GM19463 (cell line): ENCODE results near the gene SYN1.
"Not testable (repeated sequence)": the region's sequence is repeated elsewhere in the genome, so short reads cannot be mapped to it uniquely, and the experiment has no call there.

ENCODE experiments used
- ATAC-seq: cut with Tn5 transposase; IDR thresholded peaks from one replicate; pipeline ENCODE4 v1.9.1; 2021; ENCODE audit warnings: mild to moderate bottlenecking, moderate library complexity; ENCODE audit not compliant: unreplicated experiment

SYN1 gene

DNA sequence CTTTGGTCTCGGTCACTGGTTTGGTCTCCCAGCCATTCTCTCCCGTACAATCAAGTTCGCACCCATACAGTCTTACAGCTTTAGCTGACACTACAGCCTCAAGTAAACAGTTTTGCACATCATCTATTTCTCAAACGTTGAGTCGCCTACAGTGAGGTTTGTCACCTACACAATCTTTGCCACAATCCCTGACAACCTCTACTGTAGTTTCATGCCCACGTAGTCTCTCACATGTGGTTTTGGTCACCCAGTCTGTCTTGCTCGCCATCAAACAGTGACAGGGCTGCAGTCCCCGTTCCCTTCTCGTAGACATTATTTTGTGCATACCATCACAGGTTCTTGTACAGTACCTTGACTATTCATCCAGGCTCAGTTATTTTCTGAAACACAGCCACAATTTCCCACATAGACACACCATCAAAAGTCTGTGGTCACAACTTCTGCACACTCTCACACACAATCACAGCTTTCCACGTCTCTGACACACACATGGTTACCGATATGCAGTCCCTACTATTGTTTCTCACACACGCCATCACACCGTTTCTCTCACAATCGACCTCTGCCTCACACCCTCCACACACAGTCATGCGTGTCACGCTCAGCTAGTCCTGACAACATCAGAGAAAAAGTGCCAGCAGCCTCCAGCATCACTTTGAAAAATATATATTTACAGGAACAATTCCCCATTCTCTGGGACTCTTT lies 15.4 kb upstream of the SYN1 start:
- no peak for ATAC-seq

DNA sequence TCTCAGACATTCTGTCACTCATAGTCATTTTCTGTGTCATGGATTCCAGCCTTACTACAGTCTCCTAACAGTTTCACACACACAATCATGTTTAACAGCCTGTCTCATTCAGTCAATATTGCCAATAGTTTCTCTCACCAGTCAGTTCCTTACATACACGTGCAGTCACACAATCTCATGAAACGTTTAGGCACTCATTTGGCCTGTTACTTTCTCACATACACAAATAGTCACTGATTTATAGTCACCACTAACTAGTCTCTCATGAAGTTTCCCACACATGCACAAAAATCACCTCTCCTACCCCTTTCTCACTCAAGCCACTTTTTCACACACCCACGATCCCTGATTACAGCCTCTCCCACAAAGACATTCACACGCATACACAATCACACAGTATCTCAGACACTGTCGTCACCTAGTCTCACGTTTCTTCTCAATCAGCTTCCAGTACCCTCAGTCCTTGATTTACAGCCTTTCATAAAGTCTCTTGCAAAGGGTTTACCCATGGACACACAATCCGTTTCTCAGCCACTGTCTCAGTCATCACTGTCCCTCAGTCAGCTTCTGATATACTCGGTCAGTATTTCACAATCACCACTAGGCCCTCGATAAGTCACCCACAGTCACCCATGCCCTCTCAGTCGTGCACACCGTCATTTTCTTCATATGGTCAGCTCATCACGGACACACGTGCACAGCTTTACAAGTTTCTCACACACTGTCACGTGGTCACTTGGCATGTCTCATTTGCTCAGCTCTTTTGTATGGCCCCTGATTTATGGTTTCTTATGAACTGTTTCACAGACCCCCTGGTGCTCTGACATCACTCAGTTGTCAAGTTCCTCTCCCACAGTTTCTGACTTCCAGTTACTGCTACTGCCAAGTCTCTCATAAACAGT lies 14.3 kb upstream of the SYN1 start:
- no peak for ATAC-seq

DNA sequence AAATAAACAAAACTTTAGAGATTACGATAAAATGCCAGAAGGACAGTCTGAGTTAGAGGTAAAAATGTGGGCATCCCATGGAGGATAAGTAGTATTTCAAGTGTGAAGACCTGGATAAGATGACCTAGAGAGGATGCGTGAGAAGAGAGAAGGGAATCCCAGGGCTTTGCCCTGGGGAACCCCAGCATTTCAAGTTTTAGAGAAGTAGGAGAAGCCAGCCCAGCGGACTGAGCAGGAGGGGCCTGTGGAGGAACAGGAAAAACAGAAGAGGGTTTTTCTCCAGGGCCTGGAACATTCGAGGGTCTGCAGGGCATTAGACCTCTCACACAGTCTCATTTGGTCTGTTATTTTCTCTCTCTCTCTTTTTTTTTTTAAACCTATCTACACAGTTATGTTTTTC lies 13.0 kb upstream of the SYN1 start:
- ATAC-seq = no peak

DNA sequence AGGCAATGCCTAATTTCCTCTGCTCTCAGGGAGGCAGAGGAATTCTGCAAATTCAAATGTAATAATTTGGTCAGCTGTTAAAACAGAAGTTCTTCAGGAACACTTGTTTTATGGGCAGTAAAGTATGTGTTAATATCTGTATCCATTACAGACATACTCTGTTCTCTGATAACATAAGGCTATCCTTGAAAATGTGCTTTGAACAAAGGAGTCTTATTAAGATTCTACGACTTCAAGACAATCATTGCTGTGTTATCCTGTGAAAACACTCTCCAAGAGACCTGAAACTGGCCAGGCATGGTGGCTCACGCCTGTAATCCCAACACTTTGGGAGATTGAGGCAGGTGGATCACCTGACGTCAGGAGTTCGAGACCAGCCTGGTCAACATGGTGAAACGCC lies 12.0 kb upstream of the SYN1 start:
- no peak for ATAC-seq

DNA sequence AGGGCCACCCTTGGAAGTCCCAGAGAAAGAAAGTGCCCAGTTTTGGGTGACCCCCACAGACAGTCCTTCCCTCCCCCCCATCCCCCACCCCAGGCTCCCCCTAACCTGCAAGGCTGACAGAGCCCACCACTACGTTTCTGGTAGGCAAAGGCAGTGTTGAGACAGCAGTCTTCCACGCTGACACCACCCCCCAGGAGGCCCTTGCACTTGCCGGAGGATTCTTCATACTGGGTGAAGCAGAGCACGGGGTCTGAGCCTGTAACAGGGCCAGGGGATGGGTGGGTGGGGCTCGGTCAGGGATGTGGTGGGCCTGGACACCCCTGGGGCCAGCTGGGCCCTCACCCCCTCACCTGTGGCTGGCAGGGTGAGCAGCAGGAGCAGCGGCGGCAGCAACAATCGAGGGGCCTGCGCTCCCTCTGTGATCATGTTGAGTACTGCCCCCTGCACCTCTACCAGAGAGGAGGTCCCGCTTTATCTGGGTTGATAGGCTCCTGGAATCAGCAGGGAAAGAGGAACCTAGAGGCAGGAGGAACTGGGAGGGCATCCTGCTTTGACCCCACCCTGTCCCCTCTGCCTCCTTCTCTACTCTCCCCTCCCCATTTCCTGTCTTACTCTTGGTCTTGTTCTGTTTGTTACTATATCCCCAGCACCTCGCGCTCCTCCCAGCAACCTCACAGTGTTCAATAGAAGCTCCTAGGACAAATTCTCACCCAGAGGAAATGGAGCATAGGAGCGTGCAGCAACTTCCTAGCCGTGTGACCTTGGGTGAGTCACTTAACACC lies 10.0 kb upstream of the SYN1 start, which contains the start of gene CFP:
Gene CFP, minus strand, starts transcription at position 512 of the 782 bp plus-strand sequence. Its CDS starts 86 bp downstream, at position 426.
- ATAC-seq = no peak

DNA sequence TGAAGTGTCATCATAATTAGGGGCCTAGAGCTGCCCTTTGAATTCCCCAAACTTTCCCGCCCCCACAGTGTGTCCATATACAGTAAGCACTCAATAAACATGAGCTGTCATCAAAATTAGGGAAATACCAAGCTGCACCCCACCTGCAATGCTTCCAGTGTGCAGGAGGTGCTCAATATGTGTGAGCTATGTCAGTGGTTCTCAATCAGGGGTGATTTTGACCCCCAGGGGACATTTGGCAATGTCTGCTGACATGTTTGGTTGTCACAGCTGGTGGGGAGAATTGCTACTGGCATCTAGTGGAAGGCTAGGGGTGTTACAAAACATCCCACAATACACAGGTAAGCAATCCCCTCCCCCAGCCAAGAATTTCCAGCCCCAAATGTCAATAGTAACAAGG lies 9.3 kb upstream of the SYN1 start:
- no peak for ATAC-seq

DNA sequence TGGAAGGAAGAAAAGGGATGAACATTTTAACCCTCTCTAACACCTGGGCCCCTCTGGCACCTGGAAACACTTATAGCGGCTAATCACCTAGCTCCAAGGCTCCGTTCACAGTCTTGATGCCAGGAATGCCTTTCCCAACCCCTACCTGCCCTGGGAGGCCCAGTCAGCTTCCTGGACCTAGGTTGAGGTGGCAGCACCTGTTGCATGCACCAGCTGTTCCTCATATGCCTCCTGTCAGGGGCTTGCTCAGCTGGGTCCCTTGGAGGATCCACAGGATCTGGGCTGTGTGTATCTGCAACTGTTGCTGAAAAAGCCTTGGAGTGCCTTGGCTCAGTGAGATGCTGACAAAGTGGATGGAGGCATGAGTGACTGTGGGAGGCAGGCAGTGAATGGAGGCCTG lies 5.7 kb upstream of the SYN1 start:
- ATAC-seq = no peak

DNA sequence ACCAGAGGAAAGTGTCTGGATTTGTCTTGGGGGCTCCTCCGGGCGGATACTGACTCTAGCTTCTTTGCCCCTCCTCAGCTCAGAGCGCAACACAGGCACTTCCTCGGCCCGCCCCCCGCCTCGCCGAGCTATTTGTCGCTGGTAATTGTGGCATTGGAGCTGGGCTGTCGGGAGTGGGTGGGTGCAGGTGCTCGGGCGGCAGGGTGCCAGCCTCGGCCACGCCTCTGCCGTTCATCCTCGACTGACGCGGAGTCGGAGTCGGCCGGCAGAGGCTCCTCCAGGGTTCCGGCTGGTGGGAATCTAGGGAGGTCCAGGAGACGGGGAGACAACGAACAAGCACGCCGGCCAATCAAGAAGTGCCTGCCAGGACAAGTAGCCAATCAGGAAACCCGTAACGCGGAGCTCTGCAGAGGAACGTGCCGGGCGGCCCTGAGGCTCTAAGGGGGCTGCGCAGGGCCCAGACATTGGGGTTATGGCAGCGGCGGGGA lies 3.9 kb upstream of the SYN1 start:
- ATAC-seq = no peak

DNA sequence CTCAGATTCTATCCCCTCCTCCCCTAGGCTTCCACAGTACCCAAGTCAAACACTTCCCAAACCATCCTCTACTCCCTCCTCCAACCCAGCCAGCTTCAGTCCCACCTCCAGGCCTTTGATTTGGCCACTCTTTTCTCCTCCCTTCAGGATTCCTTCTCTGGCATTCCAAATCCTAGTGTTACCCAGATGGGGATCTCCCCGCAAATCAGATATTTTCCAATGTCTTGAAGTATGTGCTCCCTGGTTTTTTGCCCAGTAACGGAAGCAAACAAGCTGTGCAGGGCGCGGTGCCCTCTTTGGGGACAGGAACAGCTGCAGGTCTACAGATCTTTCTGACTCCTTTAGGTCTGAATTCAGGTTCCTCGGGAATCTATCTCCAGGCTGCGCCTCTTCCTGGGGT lies 2.2 kb upstream of the SYN1 start:
- ATAC-seq = no peak

DNA sequence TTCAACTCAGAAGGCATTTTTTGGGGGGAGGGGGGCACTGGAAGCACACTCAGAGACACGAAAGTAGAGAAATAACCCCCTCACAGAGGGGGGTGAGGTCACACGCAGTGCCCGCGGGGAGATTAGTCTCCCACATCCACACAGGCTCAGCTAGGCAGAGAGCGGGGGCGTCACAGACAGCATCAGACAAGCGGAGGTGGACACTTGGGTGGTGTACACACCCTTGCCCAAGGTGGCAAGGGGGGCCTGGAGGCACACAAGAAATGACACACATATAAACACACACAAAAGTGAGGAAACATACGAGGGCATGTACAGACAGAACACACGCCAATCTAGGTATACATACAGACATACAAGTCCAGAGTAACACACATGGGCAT lies 637 bp upstream of the SYN1 start:
- no peak for ATAC-seq

DNA sequence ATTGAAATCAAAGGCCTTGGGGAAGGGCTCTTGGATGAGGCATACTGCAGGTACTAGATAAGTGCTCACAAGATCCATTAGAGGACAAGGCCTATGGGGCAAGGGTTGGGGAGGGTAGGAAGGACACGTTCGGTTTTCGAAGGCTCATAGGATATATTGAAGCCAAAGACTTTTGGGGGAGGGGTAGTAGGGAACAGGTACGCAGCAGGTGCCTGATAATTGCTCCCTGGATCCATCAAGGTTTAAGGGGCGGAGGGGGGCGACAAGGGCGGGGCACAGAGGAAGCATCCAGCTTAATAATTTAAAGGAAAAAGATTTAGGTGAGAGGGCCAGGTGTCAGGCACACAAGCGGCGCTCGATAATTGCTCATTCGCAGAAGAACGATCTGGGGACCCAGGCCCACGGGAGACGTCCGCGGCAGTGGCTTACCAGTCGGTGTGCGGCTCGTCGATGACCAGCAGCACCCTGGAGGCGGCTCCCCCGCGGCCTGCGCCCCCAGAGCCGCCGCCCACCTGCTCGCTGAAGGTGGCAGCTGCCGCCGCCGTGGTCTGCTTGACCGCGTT lies 653 bp downstream of the SYN1 start:
- ATAC-seq = no peak

DNA sequence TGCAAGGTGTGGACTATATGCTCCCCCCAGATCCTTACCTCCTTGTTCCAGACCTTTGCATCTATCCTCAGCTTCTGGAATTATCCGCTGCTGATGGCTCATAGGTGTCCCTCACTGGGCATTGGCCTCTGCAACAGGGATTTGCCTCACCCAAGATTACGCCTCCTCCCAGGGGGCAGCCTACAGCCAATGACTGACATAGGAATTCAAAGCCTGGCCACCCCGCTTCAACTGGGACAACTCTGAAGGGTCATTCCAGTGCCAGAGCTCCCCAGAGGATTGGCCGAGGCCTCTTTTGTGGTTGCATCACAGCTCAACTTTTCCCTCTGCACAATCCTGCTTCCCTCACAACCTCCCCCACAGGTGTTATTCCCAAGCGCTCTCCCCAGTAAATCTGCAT lies 5.0 kb downstream of the SYN1 start:
- ATAC-seq = no peak

DNA sequence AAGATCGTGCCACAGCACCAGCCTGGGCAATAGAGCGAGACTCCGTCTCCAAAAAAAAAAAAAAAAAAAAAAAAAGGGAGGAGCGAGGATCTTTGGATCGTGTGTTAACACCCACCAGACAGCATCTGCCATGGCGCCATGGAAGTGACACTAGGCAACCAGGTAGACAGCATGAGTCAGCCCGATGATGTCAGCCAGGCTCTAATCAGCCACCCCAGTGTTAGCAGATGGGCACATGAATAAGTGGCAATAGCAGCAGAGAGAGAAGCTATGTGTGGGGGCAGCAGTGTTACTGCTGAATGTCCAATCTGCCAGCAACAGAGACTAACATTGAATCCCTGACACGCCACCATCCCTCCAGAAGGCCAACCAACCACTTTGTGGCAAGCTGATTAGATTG lies 6.6 kb downstream of the SYN1 start:
- no peak for ATAC-seq

DNA sequence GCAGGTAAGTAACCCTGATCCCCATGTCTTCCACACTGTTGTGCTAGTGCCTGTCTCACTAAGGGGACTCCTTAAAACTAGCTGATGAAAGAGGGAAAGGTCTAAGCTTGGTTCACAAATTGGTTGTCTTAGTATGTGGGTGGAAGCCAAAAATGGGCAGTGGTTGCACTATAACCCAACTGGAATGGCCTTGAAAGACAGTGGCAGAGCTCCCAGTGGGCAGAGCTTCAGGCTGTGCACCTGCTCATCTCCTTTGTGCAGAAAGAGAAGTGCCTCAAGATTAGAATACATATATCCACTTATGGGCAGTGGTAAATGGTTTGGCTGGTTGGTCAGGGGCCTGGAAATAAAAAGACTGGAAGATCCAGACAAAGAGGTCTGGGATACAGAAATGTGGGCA lies 7.2 kb downstream of the SYN1 start:
- no peak for ATAC-seq

DNA sequence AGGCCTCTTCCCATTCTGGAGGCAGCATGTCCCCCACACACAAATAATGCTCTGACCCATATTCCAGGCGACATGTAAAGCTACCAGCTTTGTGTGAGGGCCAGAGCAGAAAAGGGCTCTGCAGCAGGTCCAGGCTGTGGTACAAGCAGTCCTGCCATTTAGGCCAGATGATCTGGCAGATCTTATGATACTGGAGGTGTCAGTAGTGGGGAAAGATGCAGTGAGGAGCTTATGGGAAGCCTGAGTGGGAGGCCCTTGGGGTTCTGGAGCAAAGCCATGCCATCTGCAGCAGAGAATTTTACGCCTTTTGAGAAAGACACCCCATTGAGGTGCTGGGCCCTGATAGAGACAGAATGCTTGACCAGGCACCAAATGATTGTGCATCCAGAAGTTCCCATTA lies 7.7 kb downstream of the SYN1 start:
- ATAC-seq = no peak

DNA sequence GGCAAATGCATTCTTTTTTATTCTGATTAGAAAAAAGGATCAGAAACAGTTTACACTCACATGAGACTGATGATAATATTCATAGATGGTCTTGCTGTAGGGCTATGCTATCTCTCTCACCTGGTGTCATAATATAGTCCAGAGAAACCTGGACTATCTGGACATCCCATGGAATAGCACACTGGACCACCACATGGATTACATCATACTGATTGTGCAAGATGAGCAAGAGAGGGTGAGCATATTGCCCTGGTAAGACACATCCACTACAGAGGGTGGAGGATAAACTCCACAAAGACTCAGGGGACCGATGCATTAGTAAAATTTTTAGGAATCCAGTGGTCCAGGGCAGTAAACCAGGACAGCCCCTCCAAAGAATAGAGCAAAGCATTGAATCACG lies 8.2 kb downstream of the SYN1 start:
- no peak for ATAC-seq

DNA sequence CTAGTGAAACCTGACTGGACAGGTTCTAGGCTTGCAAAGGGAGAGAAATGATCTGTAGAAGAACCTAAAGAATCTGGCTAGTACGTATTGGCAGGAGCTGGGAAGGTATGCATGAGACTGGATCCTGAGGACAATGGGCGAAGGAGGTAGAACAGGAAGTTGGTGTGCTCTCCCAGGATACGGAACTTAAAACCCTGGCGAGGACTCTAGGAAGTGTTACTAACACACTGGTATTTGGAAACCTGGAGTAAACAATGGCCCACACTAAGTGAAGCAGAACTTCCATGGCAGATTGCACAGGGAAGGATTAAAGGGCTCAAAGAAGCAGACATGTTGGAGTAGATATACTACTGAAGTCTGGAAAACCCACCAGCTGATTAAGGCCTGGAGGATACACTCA lies 9.1 kb downstream of the SYN1 start:
- no peak for ATAC-seq

DNA sequence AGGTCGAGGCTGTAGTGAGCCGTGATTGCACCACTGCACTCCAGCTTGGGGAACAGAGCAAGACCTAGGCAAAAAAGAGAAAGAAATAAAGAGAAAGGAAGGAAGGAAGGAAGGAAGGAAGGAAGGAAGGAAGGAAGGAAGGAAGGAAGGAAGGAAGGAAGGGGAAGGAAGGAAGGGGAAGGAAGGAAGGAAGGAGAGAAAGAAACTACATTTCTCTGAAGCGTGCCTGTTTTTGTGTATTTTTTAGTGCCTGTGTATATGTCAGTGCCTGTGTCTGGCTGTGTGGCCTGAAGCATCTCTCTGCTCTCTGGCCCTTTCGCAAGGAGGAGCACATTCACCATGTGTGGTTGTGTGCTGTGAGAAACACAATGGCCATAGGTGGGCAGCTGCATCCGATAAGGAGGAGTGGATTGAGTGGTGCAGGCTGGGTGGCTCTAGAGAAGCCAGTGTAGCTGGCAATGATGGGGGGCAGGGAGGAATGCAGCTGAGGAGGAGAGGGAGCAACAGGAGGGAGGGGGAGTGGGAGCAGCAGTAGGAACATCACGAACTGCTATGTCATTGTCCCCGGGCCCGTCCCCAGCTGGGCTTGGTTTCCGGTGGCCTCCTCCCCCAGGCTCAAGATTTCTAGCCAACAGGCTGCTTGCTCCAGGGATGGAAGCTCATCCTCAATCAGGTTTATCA lies 11.4 kb downstream of the SYN1 start:
- no peak for ATAC-seq

DNA sequence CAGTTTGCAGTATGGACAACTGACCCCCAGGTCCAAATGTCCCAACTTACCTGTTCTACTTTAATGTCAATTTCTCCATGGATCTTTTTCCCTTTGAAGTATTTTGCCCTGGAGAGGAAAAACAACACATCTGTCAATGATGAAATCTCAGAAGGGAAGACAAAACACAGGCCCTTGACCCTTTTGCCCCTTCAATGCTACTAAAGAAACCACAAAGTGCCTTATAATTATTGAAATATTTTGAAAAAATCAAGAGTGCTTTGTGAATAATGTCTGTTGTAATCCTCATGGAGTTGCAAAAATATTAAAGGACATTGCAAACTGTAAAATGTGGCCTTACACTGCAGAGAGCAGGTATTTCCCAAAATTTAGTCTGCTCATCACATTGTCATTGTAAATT lies 12.6 kb downstream of the SYN1 start:
- ATAC-seq = no peak

DNA sequence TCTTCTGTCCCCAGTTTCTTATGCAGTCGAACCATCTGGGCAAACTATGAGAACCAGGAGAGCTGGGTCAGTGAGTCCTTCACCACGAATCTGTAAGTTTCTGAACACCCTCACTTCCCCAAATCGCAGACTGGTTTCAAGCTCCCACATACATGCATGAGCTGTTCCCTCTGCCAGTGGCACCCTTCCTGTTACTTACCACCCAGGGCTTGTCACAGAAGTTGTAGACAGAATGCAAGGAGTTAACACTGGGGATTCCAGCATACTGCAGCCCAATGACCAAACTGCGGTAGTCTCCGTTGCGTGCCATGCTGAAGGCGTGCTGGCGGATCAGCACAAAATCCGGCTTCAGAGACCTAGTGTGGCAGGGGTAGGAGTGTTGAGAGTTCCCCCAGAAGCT lies 14.6 kb downstream of the SYN1 start:
- no peak for ATAC-seq

DNA sequence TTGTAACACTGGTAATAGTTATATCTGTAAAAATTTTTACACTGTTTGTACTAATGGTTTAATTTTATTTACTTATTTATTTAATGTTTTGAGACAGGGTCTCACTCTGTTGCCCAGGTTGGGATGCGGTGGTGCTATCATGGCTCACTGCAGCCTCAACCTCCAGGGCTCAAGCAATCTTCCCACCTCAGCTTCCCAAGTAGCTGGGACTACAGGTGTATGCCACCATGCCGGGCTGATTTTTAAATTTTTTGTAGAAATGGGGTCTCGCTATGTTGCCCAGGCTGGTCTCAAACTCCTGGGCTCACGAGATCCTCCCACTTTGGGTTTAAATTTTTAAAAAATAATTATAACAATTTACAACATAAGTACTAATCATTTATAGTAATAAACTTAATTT lies 16.5 kb downstream of the SYN1 start:
- not testable (repeated sequence) for ATAC-seq
